ENCODE results near the gene PHKA2.
A peak's percentile ranks its signal among the peaks of the same experiment; 100 is the strongest.

The PHKA2 gene

DNA sequence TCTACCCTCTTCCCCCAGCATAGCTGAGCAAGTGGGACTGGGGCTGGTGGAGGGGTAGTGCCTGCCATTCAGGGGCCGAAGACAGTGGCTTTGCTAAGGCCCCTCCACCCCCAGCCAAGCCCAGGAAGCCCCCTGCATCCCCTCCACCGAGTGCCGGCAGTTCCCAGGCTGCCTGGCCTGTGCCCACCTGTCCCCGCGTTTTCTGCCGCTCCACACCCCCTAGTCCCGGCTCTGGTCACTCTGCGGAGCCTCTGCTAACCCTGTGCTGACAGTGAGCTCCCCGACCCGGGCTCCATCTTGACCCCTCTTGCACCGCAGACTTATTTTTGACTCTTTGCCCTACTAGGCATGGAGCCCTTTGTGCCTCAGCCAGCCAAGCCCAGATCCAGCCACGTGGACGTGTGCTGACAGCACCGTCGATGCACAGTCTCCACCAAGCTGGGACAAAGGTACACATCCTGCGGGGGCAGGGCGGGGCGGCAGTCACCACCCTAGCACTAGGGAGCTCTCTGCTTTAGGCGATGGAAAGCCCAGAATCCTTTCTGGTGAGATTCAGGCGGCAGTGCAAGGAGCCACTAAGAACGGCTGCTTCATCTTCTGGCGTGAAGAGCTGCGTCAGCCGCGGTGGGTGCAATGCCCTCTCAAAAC lies 96.6 kb downstream of the PHKA2 start:
- no peak for DNase-seq

- DNase-seq, result peak; percentile 46
Observed at GRCh38 chrX:18886344-18887161, 97.4 kb downstream of the PHKA2 start.

DNA sequence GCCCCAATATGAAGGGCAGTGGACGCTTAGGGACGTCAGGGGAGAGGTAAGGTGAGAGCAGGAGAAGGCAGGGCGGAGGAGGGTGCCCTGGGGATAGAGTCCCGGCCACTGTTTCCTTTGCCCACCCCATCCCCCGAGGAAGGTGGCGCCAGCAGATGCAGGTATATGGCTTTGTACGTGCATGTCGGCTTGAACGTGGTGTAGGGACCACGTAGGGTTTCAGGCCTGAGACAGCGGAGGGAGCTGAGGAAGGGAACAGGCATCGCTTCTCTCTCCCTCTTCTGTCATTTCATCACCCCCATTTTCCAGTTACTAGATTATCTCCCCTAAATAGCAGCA lies 97.9 kb downstream of the PHKA2 start:
- DNase-seq, result no peak

DNA sequence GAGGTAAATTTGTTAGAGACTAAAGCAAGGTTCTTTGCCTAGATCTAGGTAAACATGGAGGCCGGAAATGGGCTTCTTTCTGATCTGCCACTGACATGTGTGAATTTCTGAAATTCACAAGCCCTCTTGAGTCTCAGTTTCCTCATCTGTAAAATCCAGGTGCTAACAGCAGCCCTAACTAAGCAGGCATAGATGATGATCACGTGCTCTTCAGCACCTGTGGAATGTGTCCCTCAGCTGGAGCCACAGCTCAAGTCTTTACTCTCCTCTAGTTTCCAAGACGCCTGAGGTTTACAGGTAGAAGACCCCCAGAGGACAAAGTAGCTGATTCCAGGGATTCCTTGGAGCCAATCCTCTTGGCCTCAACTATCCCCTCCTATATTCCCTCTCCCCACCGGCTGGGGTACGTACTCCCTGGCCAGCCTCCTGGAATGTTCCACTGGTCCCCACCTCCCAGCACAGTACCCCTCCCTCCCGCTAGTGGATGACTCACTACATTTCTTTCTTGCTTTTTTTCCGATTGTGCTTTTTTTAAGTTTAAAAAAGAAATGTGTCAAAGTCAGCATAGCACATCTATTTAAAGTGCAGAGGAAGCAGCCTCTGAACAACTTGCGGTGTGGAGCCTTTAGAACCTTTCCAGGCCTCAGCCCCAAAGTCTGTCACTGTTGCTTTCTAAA lies 98.4 kb downstream of the PHKA2 start:
- DNase-seq, result no peak

DNA sequence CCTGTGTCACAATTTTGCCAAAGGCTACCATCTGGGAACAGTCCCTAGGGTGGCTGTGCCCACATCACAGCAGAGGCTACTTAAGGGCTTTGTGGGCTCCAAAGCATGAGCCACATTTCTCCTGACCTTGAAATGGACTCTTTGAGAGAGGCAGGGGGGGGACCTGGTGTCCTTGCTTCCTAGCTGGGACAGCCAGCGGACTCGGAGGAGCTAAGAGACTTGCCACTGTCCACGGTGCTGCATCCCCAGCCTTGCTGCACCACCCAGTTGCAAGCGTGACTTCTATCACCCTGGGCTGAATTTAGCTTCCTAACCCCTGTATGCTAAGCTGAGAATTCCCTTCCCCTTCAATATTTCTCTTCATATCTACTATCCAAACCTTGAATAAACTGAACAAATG lies 99.0 kb downstream of the PHKA2 start:
- no peak for DNase-seq

- no peak for DNase-seq
Observed at GRCh38 chrX:18883961-18884765, 99.8 kb downstream of the PHKA2 start.

- DNase-seq, result no peak
Observed at GRCh38 chrX:18883234-18883960, 100.5 kb downstream of the PHKA2 start.

GRCh38 chrX:18879144-18879543 lies 104.8 kb downstream of the PHKA2 start:
- DNase-seq, result no peak

DNA sequence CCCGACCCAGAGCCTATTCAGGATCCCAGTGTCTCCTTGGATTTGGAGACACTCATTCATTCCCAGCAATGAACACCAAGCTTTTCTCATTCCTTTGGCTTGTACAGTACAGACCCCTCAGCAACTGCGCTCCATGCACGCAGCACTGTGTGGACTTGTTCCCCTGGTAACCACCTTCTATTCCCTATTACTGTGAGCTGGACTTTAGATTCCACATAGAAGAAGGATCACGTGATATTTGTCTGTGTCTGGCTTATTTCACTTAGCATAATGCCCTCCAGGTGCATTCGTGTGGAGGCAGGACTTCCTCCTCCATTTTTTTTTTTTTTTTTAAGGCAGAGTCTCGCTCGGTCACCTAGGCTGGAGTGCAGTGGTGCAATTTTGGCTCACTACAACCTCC lies 106.4 kb downstream of the PHKA2 start:
- DNase-seq, result no peak

GRCh38 chrX:18875256-18875878 lies 108.5 kb downstream of the PHKA2 start:
- no peak for DNase-seq

DNA sequence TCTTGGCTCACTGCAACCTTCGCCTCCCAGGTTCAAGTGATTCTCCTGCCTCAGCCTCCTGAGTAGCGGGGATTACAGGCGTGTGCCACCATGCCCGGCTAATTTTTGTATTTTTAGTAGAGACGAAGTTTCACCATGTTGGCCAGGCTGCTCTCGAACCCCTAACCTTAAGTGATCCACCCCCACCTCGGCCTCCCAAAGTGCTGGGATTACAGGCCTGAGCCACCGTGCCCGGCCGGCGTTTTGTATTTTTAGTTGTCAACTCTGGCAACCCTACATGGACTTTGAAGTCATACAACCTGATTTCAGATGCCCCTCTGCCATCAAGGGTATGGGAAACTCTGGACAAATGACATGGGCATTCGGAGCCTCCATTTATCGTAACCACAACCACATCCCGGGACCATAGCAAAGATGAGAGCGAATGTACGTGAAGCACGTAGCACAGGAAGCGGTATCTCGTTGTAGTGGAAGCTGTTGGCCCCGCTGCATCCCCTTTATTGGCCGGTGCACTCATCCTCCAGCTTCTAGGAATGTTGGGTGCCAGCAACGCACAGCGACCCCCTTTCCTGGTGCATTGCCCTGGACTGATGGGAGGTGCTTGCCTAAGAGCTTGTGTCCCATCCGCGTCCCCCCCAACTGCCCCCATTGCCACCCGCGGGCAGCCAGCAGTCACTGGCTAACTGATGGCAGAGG lies 109.2 kb downstream of the PHKA2 start:
- no peak for DNase-seq

GRCh38 chrX:18873836-18874235 lies 110.1 kb downstream of the PHKA2 start:
- DNase-seq, result no peak

DNA sequence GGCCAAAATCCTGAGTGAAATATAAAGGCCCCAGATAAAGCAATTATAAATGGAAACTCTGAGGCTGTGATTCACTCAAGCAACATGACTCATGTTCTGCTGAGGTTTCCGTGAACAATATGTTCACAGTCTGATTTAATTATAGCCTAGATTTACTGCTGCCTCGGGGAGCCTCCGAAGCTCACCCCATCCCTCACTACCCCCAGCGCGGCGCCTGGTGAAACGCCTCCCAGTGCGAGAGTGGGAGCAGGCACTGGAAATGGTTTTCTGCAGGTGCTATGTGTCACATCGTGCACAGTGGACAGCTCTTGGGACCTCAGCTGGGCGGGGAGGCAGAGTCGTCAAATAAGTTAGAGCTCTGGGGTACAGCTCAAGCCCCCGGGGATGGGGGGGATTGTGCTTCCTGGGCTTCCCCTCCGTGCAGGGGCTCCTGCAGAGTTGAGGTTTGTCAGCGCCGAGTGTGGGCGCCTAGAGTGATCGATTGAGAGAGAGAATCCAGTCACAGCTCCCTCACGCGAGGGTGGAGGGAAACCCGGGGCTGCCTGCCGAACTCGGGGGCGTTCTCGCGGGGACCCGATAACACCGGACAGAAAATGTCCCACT lies 110.6 kb downstream of the PHKA2 start:
- DNase-seq, result peak; percentile 20

GRCh38 chrX:18872621-18873020 lies 111.3 kb downstream of the PHKA2 start:
- no peak for DNase-seq

GRCh38 chrX:18871970-18872369 lies 111.9 kb downstream of the PHKA2 start:
- no peak for DNase-seq

- no peak for DNase-seq
Observed at GRCh38 chrX:18871161-18871890, 112.6 kb downstream of the PHKA2 start.

DNA sequence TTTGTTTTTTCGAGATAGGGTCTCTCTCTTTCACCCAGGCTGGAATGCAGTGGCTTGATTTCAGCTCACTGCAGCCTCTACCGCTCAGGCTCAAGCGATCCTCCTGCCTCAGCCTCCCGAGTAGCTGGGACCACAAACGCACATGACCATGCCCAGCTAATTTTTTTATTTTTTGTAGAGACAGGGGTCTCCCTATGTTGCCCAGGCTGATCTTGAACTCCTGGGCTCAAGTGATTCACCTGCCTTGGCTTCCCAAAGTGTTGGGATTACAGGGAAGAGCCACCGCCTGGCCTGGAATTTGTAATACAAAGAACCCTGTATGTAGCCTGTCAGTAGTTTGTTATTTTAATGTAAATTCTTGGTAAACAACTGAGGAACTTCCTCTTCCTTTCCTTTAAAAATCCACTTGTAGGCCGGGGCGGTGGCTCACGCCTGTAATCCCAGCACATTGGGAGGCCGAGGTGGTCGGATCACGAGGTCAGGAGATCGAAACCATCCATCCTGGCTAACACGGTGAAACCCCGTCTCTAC lies 119.5 kb downstream of the PHKA2 start:
- no peak for DNase-seq

GRCh38 chrX:18861511-18861910 lies 122.4 kb downstream of the PHKA2 start:
- no peak for DNase-seq

DNA sequence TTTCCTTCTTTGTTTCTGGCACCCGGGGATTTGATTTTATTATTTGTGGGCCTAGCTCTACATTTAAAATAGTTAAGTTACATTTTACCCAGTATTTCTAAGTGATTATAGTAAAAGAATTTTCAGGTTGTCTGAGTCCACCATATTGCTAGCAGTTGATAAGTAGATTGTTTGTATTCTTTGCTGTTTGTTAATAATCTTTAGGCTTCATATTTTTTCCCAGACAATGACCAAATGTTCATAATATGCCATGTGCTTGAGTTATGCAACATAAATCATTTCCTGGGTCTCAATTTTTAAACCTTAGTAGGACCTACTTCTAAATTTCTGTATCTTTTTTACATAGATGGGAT lies 127.3 kb downstream of the PHKA2 start:
- DNase-seq, result no peak

Measured in NCI-H82 (cell line).